WTC11 (cell line): Measurements from ENCODE around the gene C4orf54. TPM values are rescaled to one million over a fixed set of nuclear protein-coding genes. Genes with fewer than 3 reads are reported as not detected.
A peak's percentile ranks its signal among the peaks of the same experiment; 100 is the strongest.

Experiments used
- ATAC-seq: fragments of 200-7000 bp; cut with Tn5 transposase; 2 replicates; pipeline ENCODE4 v1.10.0; 2021; ENCODE audit warnings: mild to moderate bottlenecking, moderate library complexity
- Bru-seq: library from RNA; stranded (reverse); fragments of 400-500 nt; gene quantifications from one replicate; lab custom pipeline; 2021; lab: Mats Ljungman, UMichigan
- CTCF ChIA-PET: fragments of 300-600 bp; sonication (Branson Sonifier 250); formaldehyde crosslinking; loops from one replicate; lab custom pipeline; 2021; ENCODE audit warnings: antibody characterized with exemption; lab: Charles Lee
- POLR2A ChIA-PET: fragments of 350-600 bp; sonication (Branson Sonifier 250); formaldehyde crosslinking; loops from one replicate; lab custom pipeline; 2021; ENCODE audit warnings: antibody characterized with exemption; lab: Charles Lee
- DNase-seq: peaks from one replicate; pipeline ENCODE4 v3.0.0; 2021; ENCODE audit warnings: low spot score
- H3K27ac Mint-ChIP-seq: 2 replicates; pipeline ENCODE4 v1.8.0; 2021; ENCODE audit warnings: mixed read lengths
- H3K27me3 Mint-ChIP-seq: 2 replicates; pipeline ENCODE4 v1.8.0; 2021; ENCODE audit warnings: low read depth, mild to moderate bottlenecking, moderate library complexity, mixed read lengths
- H3K36me3 Mint-ChIP-seq: 2 replicates; pipeline ENCODE4 v1.8.0; 2021; ENCODE audit warnings: mixed read lengths
- H3K4me1 Mint-ChIP-seq: 2 replicates; pipeline ENCODE4 v1.8.0; 2022; ENCODE audit warnings: mixed read lengths
- H3K4me3 Mint-ChIP-seq: 2 replicates; pipeline ENCODE4 v1.8.0; 2021; ENCODE audit warnings: mild to moderate bottlenecking, moderate library complexity, mixed read lengths
- H3K9me3 Mint-ChIP-seq: 2 replicates; pipeline ENCODE4 v1.8.0; 2021; ENCODE audit warnings: mixed read lengths
- ATF3 ChIP-seq: sonication (generic); formaldehyde crosslinking; conservative IDR thresholded peaks from 2 replicates; pipeline ENCODE4 v1.8.1; 2022; ENCODE audit warnings: mild to moderate bottlenecking, missing genetic modification reagents
- ATF6 ChIP-seq: sonication (generic); formaldehyde crosslinking; IDR thresholded peaks from 2 replicates; pipeline ENCODE4 v1.8.1; 2023; ENCODE audit warnings: mild to moderate bottlenecking, missing genetic modification reagents
- FOXP1 ChIP-seq: sonication (generic); formaldehyde crosslinking; IDR thresholded peaks from 2 replicates; pipeline ENCODE4 v1.8.0; 2022; ENCODE audit warnings: missing genetic modification reagents, mild to moderate bottlenecking, moderate library complexity, borderline replicate concordance
- GABPB1 ChIP-seq: sonication (generic); formaldehyde crosslinking; IDR thresholded peaks from 2 replicates; pipeline ENCODE4 v1.8.1; 2023; ENCODE audit warnings: mild to moderate bottlenecking, missing genetic modification reagents
- HMGXB4 ChIP-seq: sonication (generic); formaldehyde crosslinking; IDR thresholded peaks from 2 replicates; pipeline ENCODE4 v1.8.1; 2023; ENCODE audit warnings: mild to moderate bottlenecking, moderate library complexity, missing genetic modification reagents
- KAT7 ChIP-seq: sonication (generic); formaldehyde crosslinking; IDR thresholded peaks from 2 replicates; pipeline ENCODE4 v1.8.1; 2023; ENCODE audit warnings: missing genetic modification reagents, mild to moderate bottlenecking, borderline replicate concordance
- NFE2L1 ChIP-seq: sonication (generic); formaldehyde crosslinking; IDR thresholded peaks from 2 replicates; pipeline ENCODE4 v1.8.1; 2023; ENCODE audit warnings: missing genetic modification reagents
- NR1H2 ChIP-seq: sonication (generic); formaldehyde crosslinking; IDR thresholded peaks from 2 replicates; pipeline ENCODE4 v1.9.0; 2021; ENCODE audit warnings: mild to moderate bottlenecking, moderate library complexity, missing genetic modification reagents
- RELA ChIP-seq: sonication (generic); formaldehyde crosslinking; IDR thresholded peaks from 2 replicates; pipeline ENCODE4 v1.8.1; 2022; ENCODE audit warnings: missing genetic modification reagents, mild to moderate bottlenecking, borderline replicate concordance
- ZBTB21 ChIP-seq: sonication (generic); formaldehyde crosslinking; IDR thresholded peaks from 2 replicates; pipeline ENCODE4 v1.8.1; 2023; ENCODE audit warnings: mild to moderate bottlenecking, missing genetic modification reagents, borderline replicate concordance
- ZNF396 ChIP-seq: fragments of 250-450 bp; sonication (Bioruptor Pico); IDR thresholded peaks from 2 replicates; pipeline ENCODE4 v1.8.0; 2021; ENCODE audit warnings: mild to moderate bottlenecking, moderate library complexity, borderline replicate concordance
- long read RNA-seq, 3 experiments: library from RNA in 1 of 3; library from capped mRNA in 1 of 3; library from polyadenylated mRNA in 1 of 3; unstranded in 2 of 3; stranded (forward) in 1 of 3; transcript quantifications; one replicate each; pipeline ENCODE4 v2.0.0, GENCODE V29; 2021
- total RNA-seq: library from RNA; stranded (reverse); gene quantifications from 3 replicates; pipeline ENCODE4 v1.2.3, GENCODE V29; 2021
- TF ChIP-seq, protein P1 (sequence below): sonication (generic); formaldehyde crosslinking; IDR thresholded peaks from 2 replicates; pipeline ENCODE4 v1.8.0; 2022; ENCODE audit warnings: mild to moderate bottlenecking, missing genetic modification reagents
- TF ChIP-seq, protein P2 (sequence below): sonication (generic); formaldehyde crosslinking; IDR thresholded peaks from 2 replicates; pipeline ENCODE4 v1.8.0; 2022; ENCODE audit warnings: mild to moderate bottlenecking, missing genetic modification reagents
- TF ChIP-seq, protein P3 (sequence below): sonication (generic); formaldehyde crosslinking; IDR thresholded peaks from 2 replicates; pipeline ENCODE4 v1.8.1; 2022; ENCODE audit warnings: mild to moderate bottlenecking, missing genetic modification reagents, moderate library complexity, borderline replicate concordance
- TF ChIP-seq, protein P4 (sequence below): fragments of 250-450 bp; sonication (Bioruptor Pico); IDR thresholded peaks from 2 replicates; pipeline ENCODE4 v2.1.2; 2022; ENCODE audit warnings: mild to moderate bottlenecking, moderate library complexity

C4orf54 gene
- total RNA-seq (not detected in 3 replicates), Bru-seq, nascent RNA (percentile 5 among the genes with signal in this experiment)
- long read RNA-seq, experiment 1: 0 reads
- long read RNA-seq, experiment 2: 0 reads
- long read RNA-seq, experiment 3: 0 reads

GRCh38 chr4:99657798-99658197 is at the start of gene C4orf54:
Gene C4orf54 (minus strand): TSS chr4:99657828. CDS start chr4:99654648, 3,180 bp downstream.
- Mint-ChIP-seq H3K4me3 (no peak within 1 kb of the TSS), H3K36me3 (no peaks in the 10 kb centered on the region), H3K4me1 (no peaks in the 10 kb centered on the region), H3K9me3 (no peaks in the 10 kb centered on the region), H3K27ac (no peak within 1 kb of the TSS), H3K27me3 (no peaks in the 10 kb centered on the region; the same call in 1 of the 2 replicates)
- DNase-seq (no peak), ATAC-seq (no peak)
- CTCF ChIA-PET: no interaction called here
- TF ChIP-seq, protein P1, sequence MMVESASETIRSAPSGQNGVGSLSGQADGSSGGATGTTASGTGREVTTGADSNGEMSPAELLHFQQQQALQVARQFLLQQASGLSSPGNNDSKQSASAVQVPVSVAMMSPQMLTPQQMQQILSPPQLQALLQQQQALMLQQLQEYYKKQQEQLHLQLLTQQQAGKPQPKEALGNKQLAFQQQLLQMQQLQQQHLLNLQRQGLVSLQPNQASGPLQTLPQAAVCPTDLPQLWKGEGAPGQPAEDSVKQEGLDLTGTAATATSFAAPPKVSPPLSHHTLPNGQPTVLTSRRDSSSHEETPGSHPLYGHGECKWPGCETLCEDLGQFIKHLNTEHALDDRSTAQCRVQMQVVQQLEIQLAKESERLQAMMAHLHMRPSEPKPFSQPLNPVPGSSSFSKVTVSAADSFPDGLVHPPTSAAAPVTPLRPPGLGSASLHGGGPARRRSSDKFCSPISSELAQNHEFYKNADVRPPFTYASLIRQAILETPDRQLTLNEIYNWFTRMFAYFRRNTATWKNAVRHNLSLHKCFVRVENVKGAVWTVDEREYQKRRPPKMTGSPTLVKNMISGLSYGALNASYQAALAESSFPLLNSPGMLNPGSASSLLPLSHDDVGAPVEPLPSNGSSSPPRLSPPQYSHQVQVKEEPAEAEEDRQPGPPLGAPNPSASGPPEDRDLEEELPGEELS (CRISPR knock-in tag): no peak
- no peak for TF ChIP-seq NR1H2 (CRISPR knock-in tag)
- no peak for TF ChIP-seq FOXP1 (CRISPR knock-in tag)
- POLR2A ChIA-PET: no interaction called here

DNA sequence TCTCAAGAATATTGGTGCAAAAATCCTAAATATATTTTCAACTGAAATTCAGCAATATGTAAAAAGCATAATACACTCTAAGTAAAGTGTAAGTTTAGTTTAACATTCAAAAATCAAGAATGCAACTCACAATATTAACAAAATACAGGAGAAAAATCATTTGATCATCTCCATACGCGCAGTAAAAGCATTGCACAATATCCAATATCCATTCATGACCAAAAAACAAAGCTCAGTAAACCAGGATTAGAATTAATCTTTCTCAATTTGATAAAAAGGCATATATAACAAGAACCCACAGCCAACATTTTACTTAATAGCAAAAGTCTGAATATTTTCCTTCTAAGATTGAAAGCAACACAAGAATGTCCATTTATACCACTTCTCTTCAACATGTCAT is 48.3 kb upstream of the C4orf54 start:
- DNase-seq (no peak), ATAC-seq (no peak)
- Mint-ChIP-seq H3K4me1 (no peaks in the 10 kb centered on the region), H3K36me3 (no peaks in the 10 kb centered on the region), H3K27me3 (no peaks in the 10 kb centered on the region; the same call in 1 of the 2 replicates), H3K4me3 (no peak overlapping the region), H3K27ac (no peak overlapping the region), H3K9me3 (peaks cover 7% of the 10 kb centered on the region)
- ChIA-PET POLR2A (no interaction called here), CTCF (no interaction called here)
- no peak for TF ChIP-seq ATF3
- no peak for TF ChIP-seq ZBTB21 (CRISPR knock-in tag)
- no peak for TF ChIP-seq RELA (CRISPR knock-in tag)
- no peak for TF ChIP-seq HMGXB4 (CRISPR knock-in tag)
- no peak for TF ChIP-seq KAT7 (CRISPR knock-in tag)
- TF ChIP-seq, protein P2, sequence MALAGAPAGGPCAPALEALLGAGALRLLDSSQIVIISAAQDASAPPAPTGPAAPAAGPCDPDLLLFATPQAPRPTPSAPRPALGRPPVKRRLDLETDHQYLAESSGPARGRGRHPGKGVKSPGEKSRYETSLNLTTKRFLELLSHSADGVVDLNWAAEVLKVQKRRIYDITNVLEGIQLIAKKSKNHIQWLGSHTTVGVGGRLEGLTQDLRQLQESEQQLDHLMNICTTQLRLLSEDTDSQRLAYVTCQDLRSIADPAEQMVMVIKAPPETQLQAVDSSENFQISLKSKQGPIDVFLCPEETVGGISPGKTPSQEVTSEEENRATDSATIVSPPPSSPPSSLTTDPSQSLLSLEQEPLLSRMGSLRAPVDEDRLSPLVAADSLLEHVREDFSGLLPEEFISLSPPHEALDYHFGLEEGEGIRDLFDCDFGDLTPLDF: no peak

GRCh38 chr4:99696801-99697200 is 39.2 kb upstream of the C4orf54 start:
- Mint-ChIP-seq H3K4me1 (peaks cover 14% of the 10 kb centered on the region), H3K27me3 (no peaks in the 10 kb centered on the region), H3K36me3 (no peaks in the 10 kb centered on the region), H3K4me3 (no peak overlapping the region), H3K9me3 (peaks cover 9% of the 10 kb centered on the region), H3K27ac (no peak overlapping the region)
- ATAC-seq: no peak
- no peak for TF ChIP-seq ZNF396
- no peak for TF ChIP-seq NFE2L1 (CRISPR knock-in tag)
- no peak for TF ChIP-seq HMGXB4 (CRISPR knock-in tag)
- TF ChIP-seq, protein P2: no peak
- TF ChIP-seq, protein P3, sequence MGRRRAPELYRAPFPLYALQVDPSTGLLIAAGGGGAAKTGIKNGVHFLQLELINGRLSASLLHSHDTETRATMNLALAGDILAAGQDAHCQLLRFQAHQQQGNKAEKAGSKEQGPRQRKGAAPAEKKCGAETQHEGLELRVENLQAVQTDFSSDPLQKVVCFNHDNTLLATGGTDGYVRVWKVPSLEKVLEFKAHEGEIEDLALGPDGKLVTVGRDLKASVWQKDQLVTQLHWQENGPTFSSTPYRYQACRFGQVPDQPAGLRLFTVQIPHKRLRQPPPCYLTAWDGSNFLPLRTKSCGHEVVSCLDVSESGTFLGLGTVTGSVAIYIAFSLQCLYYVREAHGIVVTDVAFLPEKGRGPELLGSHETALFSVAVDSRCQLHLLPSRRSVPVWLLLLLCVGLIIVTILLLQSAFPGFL (CRISPR knock-in tag): no peak
- TF ChIP-seq, protein P4, sequence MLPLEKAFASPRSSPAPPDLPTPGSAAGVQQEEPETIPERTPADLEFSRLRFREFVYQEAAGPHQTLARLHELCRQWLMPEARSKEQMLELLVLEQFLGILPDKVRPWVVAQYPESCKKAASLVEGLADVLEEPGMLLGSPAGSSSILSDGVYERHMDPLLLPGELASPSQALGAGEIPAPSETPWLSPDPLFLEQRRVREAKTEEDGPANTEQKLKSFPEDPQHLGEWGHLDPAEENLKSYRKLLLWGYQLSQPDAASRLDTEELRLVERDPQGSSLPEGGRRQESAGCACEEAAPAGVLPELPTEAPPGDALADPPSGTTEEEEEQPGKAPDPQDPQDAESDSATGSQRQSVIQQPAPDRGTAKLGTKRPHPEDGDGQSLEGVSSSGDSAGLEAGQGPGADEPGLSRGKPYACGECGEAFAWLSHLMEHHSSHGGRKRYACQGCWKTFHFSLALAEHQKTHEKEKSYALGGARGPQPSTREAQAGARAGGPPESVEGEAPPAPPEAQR (CRISPR knock-in tag): no peak
- TF ChIP-seq GABPB1 (CRISPR knock-in tag): no peak
- no peak for TF ChIP-seq ATF6
- CTCF ChIA-PET: no interaction called here
- POLR2A ChIA-PET: no interaction called here
- no peak for DNase-seq
